H1 (cell line): ENCODE results near the gene FMNL2. TPM values are rescaled to one million over a fixed set of nuclear protein-coding genes. Genes with fewer than 3 reads are reported as not detected.

Experiments
- CTCF ChIA-PET: fragments of 300-600 bp; sonication (Branson Sonifier 250); formaldehyde crosslinking; loops from one replicate; lab custom pipeline; 2021; ENCODE audit not compliant: partially characterized antibody; lab: Charles Lee
- POLR2A ChIA-PET: fragments of 300-600 bp; sonication (Branson Sonifier 250); formaldehyde crosslinking; loops from one replicate; lab custom pipeline; 2021; ENCODE audit warnings: inconsistent platforms; ENCODE audit not compliant: partially characterized antibody; lab: Charles Lee
- DNase-seq, 2 experiments: peaks; one replicate each; pipeline versions ENCODE4 v3.0.0 to v3.0.0-alpha.2; 2010 to 2022; ENCODE audit warnings: low spot score in 2 of 2, low read depth in 1 of 2, mixed read lengths in 1 of 2
- FAIRE-seq: peaks from 2 replicates; lab custom pipeline; 2011; peaks lifted over from hg19 to GRCh38; lab: Jason Lieb, UNC
- H2AFZ ChIP-seq: 2 replicates; pipeline ENCODE4 v1.8.1; 2012; ENCODE audit warnings: low read length, inconsistent platforms
- H2AK5ac ChIP-seq: 2 replicates; pipeline ENCODE4 v1.6.1; 2013; ENCODE audit warnings: low read depth, low read length
- H2BK120ac ChIP-seq: replicated peaks from 2 replicates; pipeline ENCODE3; 2013; ENCODE audit warnings: low read depth, low read length, inconsistent platforms
- H2BK12ac ChIP-seq: 2 replicates; pipeline ENCODE4 v1.6.1; 2013; ENCODE audit warnings: low read depth, low read length
- H2BK15ac ChIP-seq: 2 replicates; pipeline ENCODE4 v1.6.1; 2013; ENCODE audit warnings: low read length
- H2BK20ac ChIP-seq: 2 replicates; pipeline ENCODE4 v1.6.1; 2013; ENCODE audit warnings: low read length
- H2BK5ac ChIP-seq: 2 replicates; pipeline ENCODE4 v1.6.1; 2013; ENCODE audit warnings: low read depth, low read length
- H3K14ac ChIP-seq: 2 replicates; pipeline ENCODE4 v1.6.1; 2013; ENCODE audit warnings: inconsistent platforms; ENCODE audit not compliant: insufficient read length
- H3K18ac ChIP-seq: 2 replicates; pipeline ENCODE4 v1.6.1; 2013; ENCODE audit warnings: low read length; ENCODE audit errors: extremely low read depth
- H3K23ac ChIP-seq: 2 replicates; pipeline ENCODE4 v1.6.1; 2013; ENCODE audit warnings: inconsistent platforms; ENCODE audit not compliant: insufficient read length
- H3K23me2 ChIP-seq: 2 replicates; pipeline ENCODE4 v1.6.1; 2013; ENCODE audit warnings: low read depth, low read length
- H3K27ac ChIP-seq: 2 replicates; pipeline ENCODE4 v1.6.1; 2011; ENCODE audit warnings: low read depth, low read length, inconsistent platforms
- H3K27me3 ChIP-seq, 4 experiments: replicated peaks in 1 of 4; 1 replicate in 1 of 4; 2 replicates in 3 of 4; pipeline versions ENCODE4 v1.6.1 to v1.8.1; 2011 to 2013; ENCODE audit warnings: low read length in 3 of 4, mild to moderate bottlenecking in 3 of 4, inconsistent platforms in 2 of 4, mixed read lengths in 2 of 4, moderate library complexity in 1 of 4; ENCODE audit not compliant: control insufficient read depth in 3 of 4, insufficient read depth in 3 of 4; ENCODE audit errors: extremely low read depth in 1 of 4
- H3K36me3 ChIP-seq, 4 experiments: 2 replicates each; pipeline versions ENCODE4 v1.6.1 to v1.8.1; 2011 to 2013; ENCODE audit warnings: mild to moderate bottlenecking in 4 of 4, low read length in 3 of 4, moderate library complexity in 2 of 4, control low read depth in 1 of 4, inconsistent platforms in 1 of 4; ENCODE audit not compliant: insufficient read depth in 4 of 4, control insufficient read depth in 2 of 4
- H3K4ac ChIP-seq: replicated peaks from 2 replicates; pipeline ENCODE3; 2013; ENCODE audit warnings: low read length, low read depth, mixed read lengths, inconsistent platforms; ENCODE audit not compliant: insufficient read length
- H3K4me1 ChIP-seq, 4 experiments: replicated peaks in 1 of 4; 1 replicate in 1 of 4; 2 replicates in 3 of 4; pipeline versions ENCODE4 v1.6.1 to v1.8.1; 2011 to 2013; ENCODE audit warnings: low read length in 3 of 4, inconsistent platforms in 2 of 4, mixed read lengths in 1 of 4; ENCODE audit not compliant: insufficient read depth in 4 of 4, control insufficient read depth in 3 of 4
- H3K4me2 ChIP-seq, 2 experiments: 2 replicates each; pipeline versions ENCODE4 v1.6.1 to v1.8.1; 2011 to 2013; ENCODE audit warnings: low read depth in 2 of 2, low read length in 2 of 2, control low read depth in 1 of 2, inconsistent platforms in 1 of 2, mild to moderate bottlenecking in 1 of 2; ENCODE audit not compliant: insufficient read depth in 1 of 2
- H3K4me3 ChIP-seq, 4 experiments: fragments of 200-600, 300-600 bp in 1 of 4; sonication (generic), shearing (Covaris generic), sonication (Bioruptor Twin) in 1 of 4; 2 replicates each; pipeline versions ENCODE4 v1.5.1 to v1.8.1; 2011 to 2016; ENCODE audit warnings: low read length in 4 of 4, low read depth in 3 of 4, control low read depth in 2 of 4, inconsistent platforms in 2 of 4, mild to moderate bottlenecking in 2 of 4, mixed read lengths in 1 of 4, moderate library complexity in 1 of 4; ENCODE audit not compliant: insufficient read depth in 2 of 4; ENCODE audit errors: extremely low read depth in 1 of 4
- H3K56ac ChIP-seq: replicated peaks from 2 replicates; pipeline ENCODE3; 2013; ENCODE audit warnings: low read depth, mild to moderate bottlenecking, mixed read lengths, low read length, inconsistent platforms; ENCODE audit not compliant: insufficient read length
- H3K79me1 ChIP-seq: 2 replicates; pipeline ENCODE4 v1.6.1; 2013; ENCODE audit warnings: low read depth, low read length, control low read depth
- H3K79me2 ChIP-seq, 2 experiments: 2 replicates each; pipeline versions ENCODE4 v1.6.1 to v1.8.1; 2012 to 2013; ENCODE audit warnings: low read length in 2 of 2, mild to moderate bottlenecking in 2 of 2, inconsistent platforms in 1 of 2; ENCODE audit not compliant: insufficient read depth in 2 of 2, control insufficient read depth in 1 of 2
- H3K9ac ChIP-seq, 4 experiments: replicated peaks in 1 of 4; 1 replicate in 1 of 4; 2 replicates in 3 of 4; pipeline versions ENCODE4 v1.6.1 to v1.8.1; 2011 to 2013; ENCODE audit warnings: low read depth in 3 of 4, low read length in 3 of 4, control low read depth in 2 of 4, mild to moderate bottlenecking in 2 of 4, moderate library complexity in 2 of 4, inconsistent platforms in 1 of 4; ENCODE audit errors: extremely low read depth in 1 of 4
- H3K9me3 ChIP-seq, 2 experiments: 2 replicates each; pipeline versions ENCODE4 v1.6.1 to v1.8.1; 2012 to 2013; ENCODE audit warnings: mild to moderate bottlenecking in 2 of 2, moderate library complexity in 2 of 2, control low read depth in 1 of 2, inconsistent platforms in 1 of 2, low read depth in 1 of 2, low read length in 1 of 2, mixed read lengths in 1 of 2; ENCODE audit not compliant: insufficient read depth in 2 of 2
- H4K20me1 ChIP-seq, 2 experiments: replicated peaks in 1 of 2; 2 replicates each; pipeline versions ENCODE3 to v1.8.1; 2011 to 2013; ENCODE audit warnings: inconsistent platforms in 2 of 2, low read length in 2 of 2, mild to moderate bottlenecking in 1 of 2; ENCODE audit not compliant: insufficient read depth in 2 of 2, control insufficient read depth in 1 of 2
- H4K5ac ChIP-seq: 2 replicates; pipeline ENCODE4 v1.6.1; 2013; ENCODE audit warnings: low read length, low read depth, mixed read lengths, inconsistent platforms; ENCODE audit not compliant: insufficient read length
- H4K8ac ChIP-seq: 2 replicates; pipeline ENCODE4 v1.8.0; 2013; ENCODE audit warnings: mild to moderate bottlenecking, moderate library complexity, low read length, inconsistent platforms; ENCODE audit not compliant: insufficient read depth; ENCODE audit errors: extremely low read depth
- H4K91ac ChIP-seq: replicated peaks from 2 replicates; pipeline ENCODE3; 2013; ENCODE audit warnings: low read length, mixed read lengths, inconsistent platforms; ENCODE audit not compliant: insufficient read length
- BACH1 ChIP-seq: IDR thresholded peaks from 2 replicates; pipeline ENCODE4 v1.6.1; 2012; ENCODE audit warnings: low read length, improper control_type of control experiment
- CHD1 ChIP-seq: IDR thresholded peaks from 2 replicates; pipeline ENCODE4 v1.6.1; 2012; ENCODE audit warnings: low read depth, low read length, improper control_type of control experiment
- CHD2 ChIP-seq: IDR thresholded peaks from 2 replicates; pipeline ENCODE4 v1.6.1; 2012; ENCODE audit warnings: low read length, improper control_type of control experiment
- E2F6 ChIP-seq: IDR thresholded peaks from 2 replicates; pipeline ENCODE4 v1.6.1; 2012; ENCODE audit warnings: inconsistent platforms
- GABPA ChIP-seq: IDR thresholded peaks from 2 replicates; pipeline ENCODE4 v1.6.1; 2011; ENCODE audit warnings: mild to moderate bottlenecking, low read length, moderate library complexity, borderline replicate concordance; ENCODE audit not compliant: insufficient read depth
- HDAC2 ChIP-seq, 2 experiments: fragments of 300-600 bp in 1 of 2; sonication (generic) in 1 of 2; IDR thresholded peaks; 2 replicates each; pipeline ENCODE4 v1.6.1; 2011 to 2012; ENCODE audit warnings: low read depth in 2 of 2, low read length in 2 of 2, mild to moderate bottlenecking in 2 of 2, moderate library complexity in 2 of 2, borderline replicate concordance in 1 of 2, inconsistent platforms in 1 of 2
- HDAC6 ChIP-seq: IDR thresholded peaks from one replicate; pipeline ENCODE4 v1.7.1; 2012; ENCODE audit warnings: low read depth, mild to moderate bottlenecking, inconsistent platforms, low read length, moderate library complexity
- MAFK ChIP-seq: IDR thresholded peaks from 2 replicates; pipeline ENCODE4 v1.6.1; 2012; ENCODE audit warnings: low read depth, mild to moderate bottlenecking, improper control_type of control experiment, low read length
- NANOG ChIP-seq: IDR thresholded peaks from 2 replicates; pipeline ENCODE4 v1.6.1; 2011; ENCODE audit warnings: low read length, low read depth, mild to moderate bottlenecking, inconsistent platforms; ENCODE audit not compliant: insufficient read depth, poor library complexity, severe bottlenecking
- POLR2AphosphoS5 ChIP-seq: IDR thresholded peaks from 2 replicates; pipeline ENCODE4 v1.6.1; 2011; ENCODE audit warnings: low read depth, low read length
- POU5F1 ChIP-seq: IDR thresholded peaks from 2 replicates; pipeline ENCODE4 v1.6.1; 2011; ENCODE audit warnings: low read depth, mild to moderate bottlenecking, low read length, moderate library complexity
- SP1 ChIP-seq: IDR thresholded peaks from 2 replicates; pipeline ENCODE4 v1.6.1; 2011; ENCODE audit warnings: low read depth, low read length
- SP4 ChIP-seq: IDR thresholded peaks from 2 replicates; pipeline ENCODE4 v1.6.1; 2012; ENCODE audit warnings: low read length, inconsistent platforms
- SRF ChIP-seq: IDR thresholded peaks from 2 replicates; pipeline ENCODE4 v1.6.1; 2011; ENCODE audit warnings: mild to moderate bottlenecking, low read depth, low read length, moderate library complexity
- WGBS, 2 experiments: shearing (Covaris generic) in 1 of 2; methylation state at CpG; one replicate each; pipeline versions ENCODE4 v1.1.6 to v1.1.7; 2013 to 2015; ENCODE audit warnings: low lambda C conversion rate in 2 of 2, mixed read lengths in 2 of 2, inconsistent platforms in 1 of 2, low coverage in 1 of 2, missing lambda C conversion rate in 1 of 2; ENCODE audit not compliant: insufficient replicate concordance in 2 of 2, insufficient coverage in 1 of 2, insufficient read length in 1 of 2; ENCODE audit errors: extremely low coverage in 1 of 2, missing lambda C conversion rate in 1 of 2; 5-methylcytosine and 5-hydroxymethylcytosine counted together
- polyA plus RNA-seq, 7 experiments: library from polyadenylated mRNA; depleted of rRNA in 3 of 7; stranded (reverse) in 5 of 7; unstranded in 2 of 7; fragments of >200 nt in 5 of 7; fragments of 200-250 nt in 2 of 7; gene quantifications; 1 replicate in 5 of 7; 2 replicates in 1 of 7; 4 replicates in 1 of 7; pipeline versions ENCODE4 v1.2.1 to v1.2.3, GENCODE V29; 2011 to 2013; ENCODE audit warnings: missing spikeins in 2 of 7, mixed read lengths in 2 of 7
- total RNA-seq: library from RNA; stranded (reverse); fragmentation: NEBNext Ultra II Directional; extraction: Animal tissue kit (Norgen Biotek cat#: 25700); gene quantifications from 2 replicates; pipeline ENCODE4 v1.2.1, GENCODE V29; 2021

FMNL2 gene
- total and polyA plus RNA-seq, 2 of the 8 experiments (the other 6 are each of a cell fraction or from before 2014, with no cell fraction given), result 15.5 to 45.1 TPM

- no peak overlapping the region for H3K4me2 ChIP-seq
- TF ChIP-seq SP1 (no peak), MAFK (no peak), NANOG (no peak), HDAC2 (IDR thresholded peaks at IDR 0.05; ENCODE audit: borderline replicate concordance in 1 of 2, low read depth in 2 of 2, low read length in 2 of 2) (no peak), CHD1 (no peak), SP4 (no peak), BACH1 (no peak), CHD2 (no peak), HDAC6 (no peak), SRF (no peak), E2F6 (no peak), POLR2AphosphoS5 (no peak), GABPA (no peak), POU5F1 (no peak)
Measured at GRCh38 chr2:152623076-152623740, 288.2 kb downstream of the FMNL2 start.

More at GRCh38 chr2:152623076-152623740, 288.2 kb downstream of the FMNL2 start:
- Histone ChIP-seq H3K9me3 (no peaks in the 10 kb centered on the region), H3K18ac (no peak overlapping the region), H2BK5ac (no peak overlapping the region), H3K9ac (no peak overlapping the region), H3K23me2 (no peaks in the 10 kb centered on the region), H3K4me1 (no peaks in the 10 kb centered on the region), H3K79me1 (no peaks in the 10 kb centered on the region), H3K4ac (no peak overlapping the region), H3K56ac (no peak overlapping the region), H2BK12ac (no peak overlapping the region), H3K23ac (no peak overlapping the region), H3K27me3 (no peaks in the 10 kb centered on the region), H3K4me3 (no peak overlapping the region), H2AK5ac (no peak overlapping the region), H2BK15ac (no peak overlapping the region), H3K36me3 (peaks cover 6 to 32% (median 25%) of the 10 kb centered on the region in 4 experiments), H4K20me1 (no peaks in the 10 kb centered on the region), H4K8ac (no peak overlapping the region), H2BK120ac (no peak overlapping the region), H4K5ac (no peak overlapping the region), H2AFZ (no peak overlapping the region), H3K27ac (no peak overlapping the region), H2BK20ac (no peak overlapping the region), H4K91ac (no peak overlapping the region), H3K14ac (no peak overlapping the region), H3K79me2 (no peaks in the 10 kb centered on the region)
- no peak for DNase-seq
- WGBS, 2 experiments, result 81% methylated on average over 13 of the region's 13 CpGs; no CpG with 5 or more reads in 1 of the 2 experiments
- ChIA-PET POLR2A (no interaction called here), CTCF (interaction anchor here (0.7 kb wide), 2 partner anchors 8 to 446 kb away, joined by 3 read pairs; no protein-coding TSS in a partner anchor)
- no peak for FAIRE-seq
